Measurements from ENCODE around the gene EPGN. TPM values are rescaled to one million over a fixed set of nuclear protein-coding genes. Genes with fewer than 3 reads are reported as not detected.

EPGN gene
- total and polyA plus RNA-seq, 2 donors (not counting 3 experiments of a cell fraction or from before 2014, with no cell fraction given), result 1.2 TPM; not detected in 1

- DNase-seq (ENCODE audit: low read depth, low spot score) (peak; percentile 74), FAIRE-seq (peak; percentile 72)
- Histone ChIP-seq H3K27me3 (ENCODE audit: control insufficient read depth in 2 of 2, insufficient read depth in 2 of 2, low read length in 2 of 2) (no peaks in the 10 kb centered on the region), H3K27ac (ENCODE audit: insufficient read depth, low read depth, low read length) (no peak overlapping the region), H3K36me3 (ENCODE audit: control insufficient read depth in 2 of 2, extremely low read depth in 1 of 2, insufficient read depth in 2 of 2, low read length in 2 of 2) (no peaks in the 10 kb centered on the region), H3K9ac (replicated peaks; ENCODE audit: extremely low read depth, insufficient read depth, low read length) (no peak overlapping the region), H3K4me3 (replicated peaks in 1 of 3; ENCODE audit: insufficient read depth in 1 of 3, low read depth in 1 of 3, low read length in 3 of 3) (no peak overlapping the region), H3K79me2 (ENCODE audit: control insufficient read depth, insufficient read depth, low read length) (no peaks in the 10 kb centered on the region), H3K9me3 (replicated peaks; ENCODE audit: control insufficient read depth, insufficient read depth, low read length) (no peaks in the 10 kb centered on the region), H2AFZ (ENCODE audit: low read depth, low read length) (peak overlapping the region; percentile 47), H3K4me1 (ENCODE audit: control insufficient read depth, extremely low read depth, insufficient read depth, low read length) (no peaks in the 10 kb centered on the region), H3K9me1 (replicated peaks; ENCODE audit: control insufficient read depth, extremely low read depth, insufficient read depth, low read length) (no peaks in the 10 kb centered on the region), H4K20me1 (replicated peaks; ENCODE audit: control insufficient read depth, extremely low read depth, insufficient read depth, low read length) (no peaks in the 10 kb centered on the region), H3K4me2 (ENCODE audit: insufficient read depth, low read length) (peak overlapping the region; percentile 6)
- dilution Hi-C loops (cut with MboI; ENCODE audit: extremely low pct_ligation_motif_present, low sequenced_read_pairs), result no loop called here
- intact Hi-C loops (cut with micrococcal nuclease), result loop anchor here (1.0 to 10.0 kb wide), 9 partner anchors 44 to 614 kb away; partner anchors contain the start of genes AREG, BTC, EREG and PARM1
- CTCF ChIA-PET, result interaction anchor here (0.6 to 11.3 kb wide), 46 partner anchors 8 to 1251 kb away, joined by 3 to 378 read pairs (median 4); partner anchors contain the start of genes AREG and BTC
- POLR2A ChIA-PET, result no interaction called here
- BruUV-seq (replicated peaks), result no TSS peak
- peak; percentile 12 for TF ChIP-seq GATA2 (IDR thresholded peaks at IDR 0.05; ENCODE audit: insufficient read depth, insufficient read length, low read depth, low read length)
- TF ChIP-seq EZH2 (IDR thresholded peaks at IDR 0.05; ENCODE audit: borderline replicate concordance, low read depth, low read length, severe bottlenecking), result no peak
- TF ChIP-seq CTCF (IDR thresholded peaks at IDR 0.05; ENCODE audit: extremely low read depth in 1 of 2, insufficient read depth in 1 of 2, low read depth in 1 of 2, low read length in 2 of 2), result peak; percentile 44
- no peak for TF ChIP-seq MAX (IDR thresholded peaks at IDR 0.05; ENCODE audit: insufficient read depth, insufficient read length)
Measured at GRCh38 chr4:74320559-74321118, 12.4 kb downstream of the EPGN start.
